ENCODE results near the gene NFIB. TPM values are rescaled to one million over a fixed set of nuclear protein-coding genes. Genes with fewer than 3 reads are reported as not detected.

NFIB gene
- total and polyA plus RNA-seq, 2 experiments from 2014 or later: 5.7 to 13.9 TPM

GRCh38 chr9:14238518-14238917 lies 75.4 kb downstream of the NFIB start:
- no peak overlapping the region for H3K27ac ChIP-seq
- H3K4me3 ChIP-seq: no peak overlapping the region
- TF ChIP-seq, protein P1, sequence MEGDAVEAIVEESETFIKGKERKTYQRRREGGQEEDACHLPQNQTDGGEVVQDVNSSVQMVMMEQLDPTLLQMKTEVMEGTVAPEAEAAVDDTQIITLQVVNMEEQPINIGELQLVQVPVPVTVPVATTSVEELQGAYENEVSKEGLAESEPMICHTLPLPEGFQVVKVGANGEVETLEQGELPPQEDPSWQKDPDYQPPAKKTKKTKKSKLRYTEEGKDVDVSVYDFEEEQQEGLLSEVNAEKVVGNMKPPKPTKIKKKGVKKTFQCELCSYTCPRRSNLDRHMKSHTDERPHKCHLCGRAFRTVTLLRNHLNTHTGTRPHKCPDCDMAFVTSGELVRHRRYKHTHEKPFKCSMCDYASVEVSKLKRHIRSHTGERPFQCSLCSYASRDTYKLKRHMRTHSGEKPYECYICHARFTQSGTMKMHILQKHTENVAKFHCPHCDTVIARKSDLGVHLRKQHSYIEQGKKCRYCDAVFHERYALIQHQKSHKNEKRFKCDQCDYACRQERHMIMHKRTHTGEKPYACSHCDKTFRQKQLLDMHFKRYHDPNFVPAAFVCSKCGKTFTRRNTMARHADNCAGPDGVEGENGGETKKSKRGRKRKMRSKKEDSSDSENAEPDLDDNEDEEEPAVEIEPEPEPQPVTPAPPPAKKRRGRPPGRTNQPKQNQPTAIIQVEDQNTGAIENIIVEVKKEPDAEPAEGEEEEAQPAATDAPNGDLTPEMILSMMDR (IDR thresholded peaks at IDR 0.05; ENCODE audit: low read depth, low read length): no peak
- H3K9me3 ChIP-seq (ENCODE audit: low read depth): no peaks in the 10 kb centered on the region
- peak in 1 of 2 donors; percentile 74 for DNase-seq (ENCODE audit: low read depth in 1 of 2, low spot score in 1 of 2)
- no peaks in the 10 kb centered on the region for H3K27me3 ChIP-seq
- H3K36me3 ChIP-seq: no peaks in the 10 kb centered on the region
- H3K4me1 ChIP-seq (ENCODE audit: low read depth): peaks cover 30% of the 10 kb centered on the region

GRCh38 chr9:14238079-14238478 lies 75.9 kb downstream of the NFIB start:
- H3K4me1 ChIP-seq (ENCODE audit: low read depth): peaks cover 30% of the 10 kb centered on the region
- H3K27me3 ChIP-seq: no peaks in the 10 kb centered on the region
- no peaks in the 10 kb centered on the region for H3K36me3 ChIP-seq
- TF ChIP-seq, protein P1 (IDR thresholded peaks at IDR 0.05; ENCODE audit: low read depth, low read length): no peak
- no peak overlapping the region for H3K27ac ChIP-seq
- H3K9me3 ChIP-seq (ENCODE audit: low read depth): no peaks in the 10 kb centered on the region
- H3K4me3 ChIP-seq: no peak overlapping the region
- DNase-seq (ENCODE audit: low read depth in 1 of 2, low spot score in 1 of 2): peak; percentile 8 to 36

- H3K4me1 ChIP-seq (ENCODE audit: low read depth): peaks cover 40% of the 10 kb centered on the region
- no peak overlapping the region for H3K27ac ChIP-seq
- no peak for DNase-seq (ENCODE audit: low read depth in 1 of 2, low spot score in 1 of 2)
- H3K27me3 ChIP-seq: no peaks in the 10 kb centered on the region
- TF ChIP-seq, protein P1 (IDR thresholded peaks at IDR 0.05; ENCODE audit: low read depth, low read length): no peak
- no peaks in the 10 kb centered on the region for H3K9me3 ChIP-seq (ENCODE audit: low read depth)
- no peak overlapping the region for H3K4me3 ChIP-seq
- H3K36me3 ChIP-seq: no peaks in the 10 kb centered on the region
Observed at GRCh38 chr9:14236591-14236990, 77.3 kb downstream of the NFIB start.

- Histone ChIP-seq H3K36me3 (no peaks in the 10 kb centered on the region), H3K27me3 (no peaks in the 10 kb centered on the region), H3K9me3 (ENCODE audit: low read depth) (no peaks in the 10 kb centered on the region), H3K4me3 (no peak overlapping the region), H3K27ac (no peak overlapping the region), H3K4me1 (ENCODE audit: low read depth) (peaks cover 45% of the 10 kb centered on the region)
- TF ChIP-seq, protein P1 (IDR thresholded peaks at IDR 0.05; ENCODE audit: low read depth, low read length): no peak
- DNase-seq (ENCODE audit: low read depth in 1 of 2, low spot score in 1 of 2): no peak
Observed at GRCh38 chr9:14232111-14232510, 81.8 kb downstream of the NFIB start.

GRCh38 chr9:14231196-14231990 lies 82.5 kb downstream of the NFIB start:
- TF ChIP-seq, protein P1 (IDR thresholded peaks at IDR 0.05; ENCODE audit: low read depth, low read length): no peak
- Histone ChIP-seq H3K4me1 (ENCODE audit: low read depth) (peaks cover 42% of the 10 kb centered on the region), H3K27ac (no peak overlapping the region), H3K4me3 (no peak overlapping the region), H3K27me3 (no peaks in the 10 kb centered on the region), H3K36me3 (no peaks in the 10 kb centered on the region), H3K9me3 (ENCODE audit: low read depth) (no peaks in the 10 kb centered on the region)
- no peak for DNase-seq (ENCODE audit: low read depth in 1 of 2, low spot score in 1 of 2)

Measured in cardiac muscle cell (in vitro differentiated cells and primary cell).